ENCODE results near the gene FAM200C. TPM values are rescaled to one million over a fixed set of nuclear protein-coding genes. Genes with fewer than 3 reads are reported as not detected.
A peak's percentile ranks its signal among the peaks of the same experiment; 100 is the strongest.
"Not testable (repeated sequence)": the region's sequence is repeated elsewhere in the genome, so short reads cannot be mapped to it uniquely, and the experiment has no call there.

FAM200C gene
- polyA plus RNA-seq, 3 donors = 0.08 to 0.39 TPM; not detected in 1

DNA sequence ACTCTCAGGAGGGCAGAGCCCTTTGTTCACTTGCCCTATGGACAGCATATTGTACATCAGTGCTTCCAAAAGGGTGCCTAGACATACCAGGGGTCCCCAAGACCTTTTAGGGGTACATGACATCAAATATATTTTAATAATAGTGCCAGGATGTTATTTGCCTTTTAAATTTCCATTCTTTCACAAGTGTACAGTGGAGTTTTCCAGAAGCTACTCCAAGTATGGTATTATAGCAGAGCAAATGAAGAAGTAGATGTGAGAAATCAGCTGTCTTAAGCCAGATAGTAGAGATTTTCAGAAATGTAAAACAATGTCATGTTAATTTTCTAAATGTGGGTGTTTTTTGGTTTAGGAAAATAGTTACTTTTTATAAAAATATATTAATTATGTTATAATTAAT, 37.4 kb upstream of the FAM200C start:
- TF ChIP-seq, protein P1, sequence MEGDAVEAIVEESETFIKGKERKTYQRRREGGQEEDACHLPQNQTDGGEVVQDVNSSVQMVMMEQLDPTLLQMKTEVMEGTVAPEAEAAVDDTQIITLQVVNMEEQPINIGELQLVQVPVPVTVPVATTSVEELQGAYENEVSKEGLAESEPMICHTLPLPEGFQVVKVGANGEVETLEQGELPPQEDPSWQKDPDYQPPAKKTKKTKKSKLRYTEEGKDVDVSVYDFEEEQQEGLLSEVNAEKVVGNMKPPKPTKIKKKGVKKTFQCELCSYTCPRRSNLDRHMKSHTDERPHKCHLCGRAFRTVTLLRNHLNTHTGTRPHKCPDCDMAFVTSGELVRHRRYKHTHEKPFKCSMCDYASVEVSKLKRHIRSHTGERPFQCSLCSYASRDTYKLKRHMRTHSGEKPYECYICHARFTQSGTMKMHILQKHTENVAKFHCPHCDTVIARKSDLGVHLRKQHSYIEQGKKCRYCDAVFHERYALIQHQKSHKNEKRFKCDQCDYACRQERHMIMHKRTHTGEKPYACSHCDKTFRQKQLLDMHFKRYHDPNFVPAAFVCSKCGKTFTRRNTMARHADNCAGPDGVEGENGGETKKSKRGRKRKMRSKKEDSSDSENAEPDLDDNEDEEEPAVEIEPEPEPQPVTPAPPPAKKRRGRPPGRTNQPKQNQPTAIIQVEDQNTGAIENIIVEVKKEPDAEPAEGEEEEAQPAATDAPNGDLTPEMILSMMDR (IDR thresholded peaks at IDR 0.05) = no peak
- Histone ChIP-seq H3K36me3 (replicated peaks in 1 of 2; ENCODE audit: control insufficient read depth in 1 of 2, insufficient read depth in 2 of 2, low read length in 2 of 2) (no peaks in the 10 kb centered on the region), H3K27ac (ENCODE audit: low read depth in 1 of 2, low read length in 2 of 2) (no peak overlapping the region), H3K4me3 (replicated peaks in 1 of 3; ENCODE audit: low read depth in 2 of 3, low read length in 3 of 3) (no peak overlapping the region), H3K9ac (ENCODE audit: insufficient read depth, low read length, poor library complexity, severe bottlenecking) (no peak overlapping the region), H3K27me3 (ENCODE audit: control insufficient read depth in 2 of 2, insufficient read depth in 2 of 2, low read length in 2 of 2) (no peaks in the 10 kb centered on the region), H3K9me3 (replicated peaks in 1 of 2; ENCODE audit: control insufficient read depth in 1 of 2, insufficient read depth in 1 of 2, low read length in 2 of 2) (no peaks in the 10 kb centered on the region), H3K79me2 (ENCODE audit: insufficient read depth, low read length) (no peaks in the 10 kb centered on the region), H4K20me1 (ENCODE audit: insufficient read depth, low read length) (no peaks in the 10 kb centered on the region), H3K4me2 (replicated peaks; ENCODE audit: extremely low read depth, low read length, poor library complexity, severe bottlenecking) (no peak overlapping the region), H2AFZ (ENCODE audit: insufficient read depth, low read depth, low read length, poor library complexity, severe bottlenecking) (no peak overlapping the region), H3K4me1 (ENCODE audit: control insufficient read depth in 1 of 2, insufficient read depth in 2 of 2, low read length in 2 of 2) (peaks cover 15 to 35% of the 10 kb centered on the region in 2 donors)
- H3K27ac Mint-ChIP-seq = no peak overlapping the region
- H3K4me1 Mint-ChIP-seq = peaks cover 24% of the 10 kb centered on the region
- H3K27me3 Mint-ChIP-seq (ENCODE audit: low read depth in 3 of 3) = peaks cover 0 to 5% (median 2%) of the 10 kb centered on the region in 3 donors
- peaks cover 0 to under 1% of the 10 kb centered on the region in 2 donors for H3K36me3 Mint-ChIP-seq
- intact Hi-C loops (cut with micrococcal nuclease) = loop anchor here in 1 of 2 donors (5.0 kb wide), 1 partner anchor 70 kb away; no protein-coding TSS in a partner anchor
- no peak overlapping the region for H3K4me3 Mint-ChIP-seq
- H3K9me3 Mint-ChIP-seq = no peaks in the 10 kb centered on the region
- no peak for DNase-seq

GRCh38 chr5:160436661-160437060, 36.8 kb upstream of the FAM200C start:
- not testable (repeated sequence) for H3K9me3 Mint-ChIP-seq; H2AFZ ChIP-seq (ENCODE audit: insufficient read depth, low read depth, low read length, poor library complexity, severe bottlenecking); H3K9me3 ChIP-seq (replicated peaks in 1 of 2; ENCODE audit: control insufficient read depth in 1 of 2, insufficient read depth in 1 of 2, low read length in 2 of 2); H3K4me2 ChIP-seq (replicated peaks; ENCODE audit: extremely low read depth, low read length, poor library complexity, severe bottlenecking); H3K27me3 Mint-ChIP-seq (ENCODE audit: low read depth in 3 of 3); H4K20me1 ChIP-seq (ENCODE audit: insufficient read depth, low read length); H3K27me3 ChIP-seq (ENCODE audit: control insufficient read depth in 2 of 2, insufficient read depth in 2 of 2, low read length in 2 of 2); H3K4me3 ChIP-seq (replicated peaks in 1 of 3; ENCODE audit: low read depth in 2 of 3, low read length in 3 of 3); H3K36me3 Mint-ChIP-seq; H3K27ac ChIP-seq (ENCODE audit: low read depth in 1 of 2, low read length in 2 of 2); H3K79me2 ChIP-seq (ENCODE audit: insufficient read depth, low read length); H3K36me3 ChIP-seq (replicated peaks in 1 of 2; ENCODE audit: control insufficient read depth in 1 of 2, insufficient read depth in 2 of 2, low read length in 2 of 2); H3K9ac ChIP-seq (ENCODE audit: insufficient read depth, low read length, poor library complexity, severe bottlenecking)
- Mint-ChIP-seq H3K27ac (peak overlapping the region in 2 of 7 donors; percentile 55 to 58), H3K4me1 (peaks cover 23% of the 10 kb centered on the region), H3K4me3 (peak overlapping the region in 1 of 2 donors; percentile 37)
- H3K4me1 ChIP-seq (ENCODE audit: control insufficient read depth in 1 of 2, insufficient read depth in 2 of 2, low read length in 2 of 2) = peaks cover 15 to 33% of the 10 kb centered on the region in 2 donors
- intact Hi-C loops (cut with micrococcal nuclease) = loop anchor here in 1 of 2 donors (5.0 kb wide), 1 partner anchor 71 kb away; no protein-coding TSS in a partner anchor
- DNase-seq = peak in 2 of 3 donors; percentile 11 to 68
- WGBS (ENCODE audit: insufficient coverage) = no CpG with 5 or more reads among the region's 6 CpGs

All from CD14-positive monocyte (primary cell).